BLaER1 treated with 17β-estradiol and CSF1 and Interleukin-3, amounts not matched to agents 10 nM and 100 nM (cell line): Measurements from ENCODE around the gene CLCN2.

Experiments used
- H3K27ac ChIP-seq, 11 experiments: shearing (Covaris generic); formaldehyde crosslinking; 2 replicates each; pipeline ENCODE4 v1.8.1; 2022
- H3K27me3 ChIP-seq, 11 experiments: shearing (Covaris generic); formaldehyde crosslinking; 2 replicates each; pipeline ENCODE4 v1.8.1; 2022
- H3K36me3 ChIP-seq, 11 experiments: shearing (Covaris generic); formaldehyde crosslinking; 2 replicates each; pipeline ENCODE4 v1.8.1; 2022
- H3K4me1 ChIP-seq, 10 experiments: shearing (Covaris generic); formaldehyde crosslinking; 2 replicates each; pipeline ENCODE4 v1.8.1; 2022
- H3K4me2 ChIP-seq, 11 experiments: shearing (Covaris generic); formaldehyde crosslinking; 2 replicates each; pipeline ENCODE4 v1.8.1; 2022
- H3K4me3 ChIP-seq, 10 experiments: shearing (Covaris generic); formaldehyde crosslinking; 2 replicates each; pipeline ENCODE4 v1.8.1; 2022
- H3K9ac ChIP-seq, 11 experiments: shearing (Covaris generic); formaldehyde crosslinking; 2 replicates each; pipeline ENCODE4 v1.8.1; 2022
- H3K9me3 ChIP-seq, 11 experiments: shearing (Covaris generic); formaldehyde crosslinking; replicated peaks in 1 of 11; 2 replicates each; pipeline ENCODE4 v1.8.1; 2022
- H4K20me1 ChIP-seq, 11 experiments: shearing (Covaris generic); formaldehyde crosslinking; 2 replicates each; pipeline ENCODE4 v1.8.1; 2022
- Cebpa-rat ChIP-seq, 11 experiments: shearing (Covaris generic); IDR thresholded peaks; 2 replicates each; pipeline ENCODE4 v1.8.1; 2022

CLCN2 gene

DNA sequence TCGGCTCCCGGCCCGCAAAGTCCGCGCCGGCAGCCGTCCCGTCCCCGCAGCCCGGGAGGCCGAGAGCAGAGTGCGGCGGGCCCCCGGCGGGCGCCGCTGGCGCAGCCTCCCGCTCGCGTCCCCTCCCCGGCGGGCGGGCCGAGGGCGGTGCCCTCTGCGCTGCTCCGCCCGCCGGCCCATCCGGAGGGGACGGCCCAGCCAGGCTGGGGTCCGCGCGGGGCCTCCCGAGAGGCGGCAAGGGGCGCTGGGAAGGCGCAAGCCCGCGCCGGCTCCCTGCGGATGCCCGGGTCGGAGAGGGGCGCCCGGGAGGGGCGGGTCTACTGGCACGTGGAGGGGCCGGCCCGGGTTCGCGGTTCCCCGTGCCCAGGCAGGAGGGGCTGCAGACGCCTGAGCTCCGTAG lies at the start of gene CLCN2, which contains the start of gene POLR2H:
Gene CLCN2, minus strand, starts transcription at position 74 of the 400 bp plus-strand sequence. CDS start 126 bp downstream, outside the sequence.
Gene POLR2H, plus strand, starts transcription at position 179 of the 400 bp plus-strand sequence. CDS start 1,783 bp downstream, outside the sequence.
- H3K9ac ChIP-seq: peak within 1 kb of the TSS; percentile 80 to 93 (median 90)
- TF ChIP-seq Cebpa-rat (IDR thresholded peaks at IDR 0.05): no peak
- H3K9me3 ChIP-seq: no peaks in the 10 kb centered on the region
- H3K27ac ChIP-seq: peak within 1 kb of the TSS; percentile 84 to 93 (median 90)
- H3K27me3 ChIP-seq: no peaks in the 10 kb centered on the region
- peaks cover 31 to 41% (median 37%) of the 10 kb centered on the region in 10 experiments for H3K4me1 ChIP-seq
- H3K4me2 ChIP-seq: peak within 1 kb of the TSS; percentile 89 to 100 (median 98)
- H3K4me3 ChIP-seq: peak within 1 kb of the TSS; percentile 72 to 91 (median 84)
- peaks cover 0 to 31% (median 16%) of the 10 kb centered on the region in 11 experiments; a peak in 14 of 22 replicates for H4K20me1 ChIP-seq
- peaks cover 18 to 46% (median 37%) of the 10 kb centered on the region in 11 experiments for H3K36me3 ChIP-seq

DNA sequence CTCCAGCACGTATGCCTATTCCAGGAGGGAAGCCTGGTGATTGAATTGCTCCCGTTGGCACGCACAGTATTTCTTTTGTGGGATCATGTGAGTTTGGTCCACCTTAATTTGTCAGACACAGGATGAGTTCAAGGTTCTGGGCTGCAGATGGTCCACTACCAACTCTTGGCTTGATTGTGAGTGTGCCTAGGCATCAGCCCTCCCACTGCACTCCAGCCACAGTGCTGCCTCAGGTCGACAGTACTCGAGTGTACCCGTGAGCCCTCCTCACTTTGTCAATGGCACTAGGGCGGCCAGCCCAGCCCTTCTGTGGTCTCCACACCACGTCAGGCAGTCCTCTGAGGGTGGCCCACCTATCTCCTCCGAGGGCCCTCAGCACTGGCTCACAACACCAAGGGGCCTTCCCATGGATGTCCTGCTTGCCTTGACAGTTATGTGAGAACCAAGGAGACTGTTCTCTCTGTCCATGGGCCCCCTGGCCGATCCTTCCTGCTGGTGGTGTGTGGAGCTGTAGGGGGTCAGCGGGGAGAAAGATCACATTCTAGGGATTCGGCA lies 48.6 kb upstream of the CLCN2 start:
- Histone ChIP-seq H3K4me1 (peaks cover 0 to 20% (median 10%) of the 10 kb centered on the region in 10 experiments; a peak in 12 of 20 replicates), H4K20me1 (no peaks in the 10 kb centered on the region), H3K4me3 (no peak overlapping the region), H3K27ac (no peak overlapping the region), H3K4me2 (no peak overlapping the region), H3K9ac (no peak overlapping the region), H3K36me3 (no peaks in the 10 kb centered on the region), H3K9me3 (no peaks in the 10 kb centered on the region), H3K27me3 (no peaks in the 10 kb centered on the region)
- TF ChIP-seq Cebpa-rat (IDR thresholded peaks at IDR 0.05): no peak

DNA sequence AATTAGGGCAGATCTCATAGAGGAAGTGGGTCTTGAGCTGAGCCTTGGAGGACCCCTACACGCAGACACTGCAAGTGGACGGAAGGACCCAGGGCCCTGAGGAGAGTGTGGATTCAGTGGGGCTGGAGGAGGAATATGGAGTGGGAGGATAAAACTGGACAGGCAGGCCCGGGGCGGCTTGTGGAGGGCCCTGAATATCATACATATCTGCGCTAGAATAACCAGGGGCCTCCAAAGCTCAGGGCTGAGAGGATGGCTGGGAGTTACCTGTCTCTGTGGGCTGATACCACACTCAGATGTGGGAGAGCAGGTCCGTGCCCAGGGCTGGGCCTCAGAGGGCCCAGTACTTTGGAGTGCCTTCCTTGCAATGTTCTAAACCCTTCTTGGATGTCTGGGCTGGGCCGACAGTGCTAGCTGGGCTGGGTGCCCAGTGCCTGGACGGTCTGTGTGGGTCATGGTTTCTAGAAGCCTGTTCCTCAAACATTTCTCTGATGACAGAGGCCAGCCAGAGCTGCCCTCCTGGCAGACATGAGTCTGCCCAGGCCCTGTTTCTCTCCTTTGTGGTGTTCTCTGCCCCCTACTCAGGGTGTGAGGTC lies 48.0 kb upstream of the CLCN2 start:
- peaks cover 0 to 20% (median 10%) of the 10 kb centered on the region in 10 experiments; a peak in 12 of 20 replicates for H3K4me1 ChIP-seq
- no peaks in the 10 kb centered on the region for H4K20me1 ChIP-seq
- no peak overlapping the region for H3K4me2 ChIP-seq
- no peak overlapping the region for H3K27ac ChIP-seq
- H3K4me3 ChIP-seq: no peak overlapping the region
- H3K27me3 ChIP-seq: no peaks in the 10 kb centered on the region
- no peak for TF ChIP-seq Cebpa-rat (IDR thresholded peaks at IDR 0.05)
- H3K9me3 ChIP-seq: no peaks in the 10 kb centered on the region
- no peak overlapping the region for H3K9ac ChIP-seq
- H3K36me3 ChIP-seq: no peaks in the 10 kb centered on the region

DNA sequence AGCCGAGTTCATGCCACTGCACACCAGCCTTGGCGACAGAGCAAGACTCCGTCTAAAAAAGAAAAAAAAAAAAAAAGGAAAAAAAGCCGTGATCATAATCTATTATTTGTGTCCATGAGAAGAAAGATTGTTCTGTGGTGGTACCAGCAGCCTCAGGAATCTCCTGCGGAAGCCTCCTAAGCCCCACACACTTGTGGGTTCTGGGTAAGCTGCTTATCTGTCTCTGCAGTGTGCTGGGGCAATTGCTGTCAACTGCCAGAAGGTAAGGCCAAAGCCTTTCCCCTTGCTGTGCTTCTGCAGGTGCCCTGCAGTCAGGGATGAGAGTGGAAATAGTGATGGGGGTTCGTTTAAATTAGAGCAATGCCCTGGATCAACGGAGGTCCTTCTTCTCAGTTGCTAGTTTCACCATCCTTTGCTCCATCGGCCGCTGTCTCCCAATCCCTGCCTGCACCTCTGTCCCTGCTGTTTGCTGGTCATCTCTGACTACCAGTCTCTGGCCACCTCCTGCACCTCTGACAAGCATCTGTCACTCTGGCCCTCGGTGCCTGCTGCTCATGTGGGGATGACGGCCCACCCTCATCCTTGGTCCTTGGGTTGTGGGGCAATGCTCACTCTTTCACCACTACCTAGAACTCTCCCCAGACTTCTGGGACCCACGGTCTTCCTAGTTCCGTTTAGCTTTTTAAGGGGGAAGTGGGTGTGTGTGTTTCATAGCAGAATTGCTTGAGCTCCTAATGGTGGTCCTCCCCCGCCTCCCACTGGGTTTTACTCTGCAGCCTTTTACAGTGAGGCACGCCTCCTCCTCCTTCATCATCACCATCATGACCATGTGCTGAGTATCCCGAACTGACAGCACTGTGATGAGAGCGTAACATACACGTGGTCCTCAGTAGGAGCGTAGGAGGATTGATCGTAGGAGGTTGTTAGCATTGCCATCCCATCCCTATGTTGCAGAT lies 43.9 kb upstream of the CLCN2 start:
- Histone ChIP-seq H3K9ac (no peak overlapping the region), H3K4me2 (no peak overlapping the region), H3K27ac (no peak overlapping the region), H3K4me3 (no peak overlapping the region), H3K36me3 (no peaks in the 10 kb centered on the region), H3K4me1 (peaks cover 0 to 20% (median 10%) of the 10 kb centered on the region in 10 experiments; a peak in 12 of 20 replicates), H4K20me1 (no peaks in the 10 kb centered on the region), H3K9me3 (no peaks in the 10 kb centered on the region), H3K27me3 (no peaks in the 10 kb centered on the region)
- TF ChIP-seq Cebpa-rat (IDR thresholded peaks at IDR 0.05): no peak

DNA sequence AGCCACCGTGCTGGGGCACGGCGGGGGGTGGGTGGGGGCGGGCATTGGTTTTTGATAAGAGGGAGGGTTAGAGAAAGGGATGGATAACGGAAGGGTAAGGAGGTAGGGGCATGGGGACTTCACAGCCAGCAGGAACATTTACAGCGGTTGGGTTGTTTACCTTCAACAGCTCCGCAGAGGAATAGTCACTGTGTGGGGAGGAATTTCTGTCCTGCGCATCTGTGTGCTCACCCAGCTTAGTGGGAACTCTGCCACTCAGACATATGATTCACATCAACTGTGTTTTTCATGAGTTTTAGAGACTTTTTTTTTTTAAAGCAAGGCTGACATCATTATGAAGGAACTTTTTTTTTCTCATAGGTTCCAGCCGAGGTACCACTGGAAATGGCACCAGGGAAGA lies 38.0 kb upstream of the CLCN2 start:
- Histone ChIP-seq H3K9ac (no peak overlapping the region), H3K36me3 (no peaks in the 10 kb centered on the region), H3K4me1 (no peaks in the 10 kb centered on the region; a peak in 1 of 20 replicates), H3K4me3 (no peak overlapping the region), H3K4me2 (no peak overlapping the region), H4K20me1 (no peaks in the 10 kb centered on the region), H3K9me3 (no peaks in the 10 kb centered on the region), H3K27me3 (no peaks in the 10 kb centered on the region), H3K27ac (no peak overlapping the region)
- no peak for TF ChIP-seq Cebpa-rat (IDR thresholded peaks at IDR 0.05)

DNA sequence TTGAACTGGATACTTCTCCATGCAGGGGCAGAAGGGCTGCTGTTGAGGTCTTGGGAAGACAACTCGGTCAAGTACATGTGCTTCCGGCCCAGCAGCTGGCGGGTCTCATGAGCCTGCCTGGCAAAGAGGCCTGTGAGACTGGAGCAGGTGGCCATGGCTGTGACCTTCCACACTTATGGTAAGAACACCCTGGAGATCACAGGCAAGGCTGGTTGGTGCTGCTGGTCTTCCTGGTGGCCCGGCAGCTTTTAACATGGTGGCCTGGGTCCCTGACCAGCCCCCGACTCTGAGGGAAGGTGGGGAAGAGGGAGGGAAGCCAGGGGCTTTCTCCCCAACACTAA lies 33.9 kb upstream of the CLCN2 start:
- H3K27me3 ChIP-seq: no peaks in the 10 kb centered on the region
- no peak overlapping the region for H3K9ac ChIP-seq
- H3K27ac ChIP-seq: no peak overlapping the region
- no peaks in the 10 kb centered on the region for H3K9me3 ChIP-seq
- H3K4me1 ChIP-seq: no peaks in the 10 kb centered on the region; a peak in 1 of 20 replicates
- no peak overlapping the region for H3K4me2 ChIP-seq
- H3K36me3 ChIP-seq: no peaks in the 10 kb centered on the region
- no peak overlapping the region for H3K4me3 ChIP-seq
- no peak for TF ChIP-seq Cebpa-rat (IDR thresholded peaks at IDR 0.05)
- H4K20me1 ChIP-seq: no peaks in the 10 kb centered on the region

DNA sequence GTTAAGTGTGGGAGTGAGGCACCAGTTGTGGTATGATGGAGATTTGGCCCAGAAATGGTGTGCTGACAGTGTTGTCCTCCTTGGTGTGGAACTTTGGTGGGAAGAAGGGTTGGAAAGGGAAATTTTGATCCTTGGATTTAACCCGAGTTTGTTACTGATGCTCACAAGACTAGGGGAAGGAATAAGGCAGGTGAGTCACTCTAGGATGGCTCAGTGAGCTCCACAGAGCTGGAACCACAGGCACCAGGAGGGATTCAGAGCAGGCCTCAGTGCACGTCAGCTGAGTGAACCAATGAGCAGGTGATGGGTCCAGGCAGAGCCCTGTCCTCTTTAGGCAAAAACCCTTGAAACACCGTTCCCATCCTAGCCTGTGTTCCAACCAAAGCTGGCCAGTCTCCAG lies 29.9 kb upstream of the CLCN2 start:
- H3K27ac ChIP-seq: no peak overlapping the region
- peaks cover 0 to 4% (median 0%) of the 10 kb centered on the region in 11 experiments; a peak in 4 of 22 replicates for H4K20me1 ChIP-seq
- no peaks in the 10 kb centered on the region for H3K9me3 ChIP-seq
- no peak overlapping the region for H3K4me3 ChIP-seq
- no peaks in the 10 kb centered on the region for H3K4me1 ChIP-seq
- no peak for TF ChIP-seq Cebpa-rat (IDR thresholded peaks at IDR 0.05)
- no peak overlapping the region for H3K4me2 ChIP-seq
- peaks cover 0 to 7% (median 0%) of the 10 kb centered on the region in 11 experiments; a peak in 1 of 22 replicates for H3K27me3 ChIP-seq
- no peaks in the 10 kb centered on the region for H3K36me3 ChIP-seq
- no peak overlapping the region for H3K9ac ChIP-seq

DNA sequence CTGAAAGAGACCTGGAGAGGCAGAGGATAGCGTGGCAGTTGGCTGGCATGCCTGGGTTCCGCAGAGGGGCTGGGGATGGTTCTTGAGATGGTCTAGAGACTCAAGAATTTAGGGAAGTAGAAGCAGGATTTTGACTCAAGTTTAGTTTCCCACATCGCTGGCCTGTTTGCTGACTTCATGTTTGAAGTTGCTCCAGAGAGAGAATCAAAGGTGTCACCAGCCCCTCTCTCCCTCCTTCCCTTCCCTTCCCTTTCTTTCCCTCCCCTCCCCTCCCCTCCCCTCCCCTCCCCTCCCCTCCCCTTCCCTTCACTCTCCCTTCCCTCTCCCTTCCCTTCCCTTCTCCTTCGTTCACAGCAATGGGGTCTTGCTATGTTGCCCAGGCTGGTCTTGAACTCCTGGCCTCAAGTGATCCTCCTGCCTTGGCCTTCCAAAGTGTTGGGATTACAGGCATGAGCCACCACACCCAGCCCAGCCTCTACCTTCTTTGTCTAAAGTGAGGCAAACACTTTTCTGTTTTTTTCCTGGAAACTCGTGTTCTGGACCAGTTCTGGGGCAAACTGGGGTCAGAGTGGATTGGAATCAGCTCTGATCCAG lies 28.6 kb upstream of the CLCN2 start:
- TF ChIP-seq Cebpa-rat (IDR thresholded peaks at IDR 0.05): no peak
- Histone ChIP-seq H3K27ac (no peak overlapping the region), H3K4me1 (no peaks in the 10 kb centered on the region), H3K4me3 (no peak overlapping the region), H3K27me3 (peaks cover 0 to 7% (median 0%) of the 10 kb centered on the region in 11 experiments; a peak in 1 of 22 replicates), H3K4me2 (no peak overlapping the region), H3K36me3 (no peaks in the 10 kb centered on the region), H4K20me1 (peaks cover 0 to 5% (median 0%) of the 10 kb centered on the region in 11 experiments; a peak in 6 of 22 replicates), H3K9me3 (no peaks in the 10 kb centered on the region), H3K9ac (no peak overlapping the region)

DNA sequence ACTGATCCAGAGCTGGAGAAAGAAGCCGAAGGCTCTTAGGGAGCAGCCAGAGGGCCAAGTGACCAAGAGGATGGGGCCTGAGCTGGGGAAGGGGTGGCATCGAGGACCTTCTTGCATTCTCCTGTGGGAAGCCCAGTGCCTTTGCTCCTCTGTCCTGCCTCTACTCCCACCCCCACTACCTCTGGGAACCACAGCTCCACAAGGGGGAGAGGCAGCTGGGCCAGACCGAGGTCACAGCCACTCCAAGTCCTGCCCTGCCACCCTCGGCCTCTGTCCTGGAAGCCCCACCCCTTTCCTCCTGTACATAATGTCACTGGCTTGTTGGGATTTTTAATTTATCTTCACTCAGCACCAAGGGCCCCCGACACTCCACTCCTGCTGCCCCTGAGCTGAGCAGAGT lies 28.0 kb upstream of the CLCN2 start:
- H3K9me3 ChIP-seq: no peaks in the 10 kb centered on the region
- H3K4me3 ChIP-seq: no peak overlapping the region
- no peak overlapping the region for H3K9ac ChIP-seq
- no peak overlapping the region for H3K27ac ChIP-seq
- H3K4me1 ChIP-seq: no peaks in the 10 kb centered on the region
- H3K36me3 ChIP-seq: no peaks in the 10 kb centered on the region
- no peak for TF ChIP-seq Cebpa-rat (IDR thresholded peaks at IDR 0.05)
- peaks cover 0 to 8% (median 6%) of the 10 kb centered on the region in 11 experiments; a peak in 7 of 22 replicates for H3K27me3 ChIP-seq
- peaks cover 0 to 5% (median 0%) of the 10 kb centered on the region in 11 experiments; a peak in 6 of 22 replicates for H4K20me1 ChIP-seq
- H3K4me2 ChIP-seq: no peak overlapping the region
